ENCODE data around the gene SERPINE2.

DNA sequence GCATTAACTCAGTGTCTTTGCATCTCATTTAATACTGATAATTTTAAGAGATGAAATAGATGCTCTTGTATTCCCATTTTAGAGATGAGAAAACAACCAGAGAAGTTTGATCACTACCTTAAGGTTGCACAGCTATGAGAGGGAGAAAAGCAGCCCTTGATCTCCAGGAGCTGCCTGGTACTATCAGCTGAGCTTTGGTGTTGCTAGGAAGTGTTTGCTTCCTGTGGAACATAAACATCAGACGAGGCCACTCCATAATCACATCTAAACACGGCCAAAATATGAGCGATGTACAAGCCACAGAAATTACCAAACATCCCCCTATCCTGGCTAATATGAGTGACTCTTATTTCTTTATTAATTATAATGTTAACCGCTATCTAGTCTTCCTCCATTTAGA lies 93.3 kb downstream of the SERPINE2 start:
- TF ChIP-seq, protein P1, sequence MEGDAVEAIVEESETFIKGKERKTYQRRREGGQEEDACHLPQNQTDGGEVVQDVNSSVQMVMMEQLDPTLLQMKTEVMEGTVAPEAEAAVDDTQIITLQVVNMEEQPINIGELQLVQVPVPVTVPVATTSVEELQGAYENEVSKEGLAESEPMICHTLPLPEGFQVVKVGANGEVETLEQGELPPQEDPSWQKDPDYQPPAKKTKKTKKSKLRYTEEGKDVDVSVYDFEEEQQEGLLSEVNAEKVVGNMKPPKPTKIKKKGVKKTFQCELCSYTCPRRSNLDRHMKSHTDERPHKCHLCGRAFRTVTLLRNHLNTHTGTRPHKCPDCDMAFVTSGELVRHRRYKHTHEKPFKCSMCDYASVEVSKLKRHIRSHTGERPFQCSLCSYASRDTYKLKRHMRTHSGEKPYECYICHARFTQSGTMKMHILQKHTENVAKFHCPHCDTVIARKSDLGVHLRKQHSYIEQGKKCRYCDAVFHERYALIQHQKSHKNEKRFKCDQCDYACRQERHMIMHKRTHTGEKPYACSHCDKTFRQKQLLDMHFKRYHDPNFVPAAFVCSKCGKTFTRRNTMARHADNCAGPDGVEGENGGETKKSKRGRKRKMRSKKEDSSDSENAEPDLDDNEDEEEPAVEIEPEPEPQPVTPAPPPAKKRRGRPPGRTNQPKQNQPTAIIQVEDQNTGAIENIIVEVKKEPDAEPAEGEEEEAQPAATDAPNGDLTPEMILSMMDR (IDR thresholded peaks at IDR 0.05; ENCODE audit: low read depth, low read length, poor library complexity, severe bottlenecking) = no peak
- TF ChIP-seq EZH2phosphoT487 (IDR thresholded peaks at IDR 0.05; ENCODE audit: borderline replicate concordance, low read length) = no peak
